ENCODE results near the gene DUSP23. TPM values are rescaled to one million over a fixed set of nuclear protein-coding genes. Genes with fewer than 3 reads are reported as not detected.
A peak's percentile ranks its signal among the peaks of the same experiment; 100 is the strongest.

Gene DUSP23
- total RNA-seq, 1 donor from 2014 or later, result 38.7 TPM

- Mint-ChIP-seq H3K36me3 (ENCODE audit: low read depth, unreplicated experiment) (no peaks in the 10 kb centered on the region), H3K4me3 (ENCODE audit: unreplicated experiment) (no peak within 1 kb of the TSS), H3K27me3 (ENCODE audit: unreplicated experiment) (peaks cover 16% of the 10 kb centered on the region), H3K27ac (ENCODE audit: unreplicated experiment) (peak within 1 kb of the TSS; percentile 21), H3K9me3 (ENCODE audit: unreplicated experiment) (no peaks in the 10 kb centered on the region), H3K4me1 (ENCODE audit: unreplicated experiment) (peaks cover 6% of the 10 kb centered on the region)
- no peak for DNase-seq (ENCODE audit: low spot score)
- TF ChIP-seq CTCF (IDR thresholded peaks at IDR 0.05; ENCODE audit: unreplicated experiment), result no peak
Observed at GRCh38 chr1:159826441-159827101, 45.8 kb downstream of the DUSP23 start, which contains the start of gene SLAMF8. Gene SLAMF8 (plus strand): TSS chr1:159826873. CDS start chr1:159826899, 26 bp downstream.

- Mint-ChIP-seq H3K36me3 (ENCODE audit: low read depth, unreplicated experiment) (no peaks in the 10 kb centered on the region), H3K4me3 (ENCODE audit: unreplicated experiment) (no peak overlapping the region)
Observed at GRCh38 chr1:159827102-159827490, 46.3 kb downstream of the DUSP23 start.

GRCh38 chr1:159827549-159827948, 46.8 kb downstream of the DUSP23 start:
- no peaks in the 10 kb centered on the region for H3K36me3 Mint-ChIP-seq (ENCODE audit: low read depth, unreplicated experiment)
- peaks cover 6% of the 10 kb centered on the region for H3K4me1 Mint-ChIP-seq (ENCODE audit: unreplicated experiment)
- peaks cover 13% of the 10 kb centered on the region for H3K27me3 Mint-ChIP-seq (ENCODE audit: unreplicated experiment)

More at GRCh38 chr1:159827102-159827490, 46.3 kb downstream of the DUSP23 start:
- Mint-ChIP-seq H3K27me3 (ENCODE audit: unreplicated experiment) (peaks cover 15% of the 10 kb centered on the region), H3K9me3 (ENCODE audit: unreplicated experiment) (no peaks in the 10 kb centered on the region), H3K4me1 (ENCODE audit: unreplicated experiment) (peaks cover 6% of the 10 kb centered on the region), H3K27ac (ENCODE audit: unreplicated experiment) (no peak overlapping the region)
- DNase-seq (ENCODE audit: low spot score), result no peak
- no peak for TF ChIP-seq CTCF (IDR thresholded peaks at IDR 0.05; ENCODE audit: unreplicated experiment)

DNA sequence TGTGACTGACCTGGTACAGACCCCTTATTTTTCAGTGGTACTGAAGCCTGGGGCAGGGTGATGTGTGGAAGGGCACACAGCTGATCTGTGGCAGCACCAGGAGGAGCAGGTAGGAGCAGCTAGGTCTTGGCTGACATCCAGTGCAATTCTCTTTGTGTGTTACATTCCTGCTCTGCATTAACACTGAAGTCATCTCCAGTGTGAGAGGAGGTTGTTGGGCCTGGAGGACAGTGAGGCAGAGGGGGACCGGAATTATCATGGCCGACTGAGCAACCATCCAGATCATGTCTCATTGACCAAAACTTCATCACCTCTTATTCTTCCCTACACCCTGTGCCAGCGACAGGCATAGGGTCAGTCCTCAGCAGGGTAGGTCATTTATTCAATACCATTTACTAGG, 47.4 kb downstream of the DUSP23 start:
- no peak for DNase-seq (ENCODE audit: low spot score)
- H3K27me3 Mint-ChIP-seq (ENCODE audit: unreplicated experiment), result peaks cover 13% of the 10 kb centered on the region
- no peak for TF ChIP-seq CTCF (IDR thresholded peaks at IDR 0.05; ENCODE audit: unreplicated experiment)
- no peak overlapping the region for H3K4me3 Mint-ChIP-seq (ENCODE audit: unreplicated experiment)
- H3K27ac Mint-ChIP-seq (ENCODE audit: unreplicated experiment), result no peak overlapping the region
- H3K9me3 Mint-ChIP-seq (ENCODE audit: unreplicated experiment), result no peaks in the 10 kb centered on the region
- peaks cover 6% of the 10 kb centered on the region for H3K4me1 Mint-ChIP-seq (ENCODE audit: unreplicated experiment)
- no peaks in the 10 kb centered on the region for H3K36me3 Mint-ChIP-seq (ENCODE audit: low read depth, unreplicated experiment)

More at GRCh38 chr1:159827549-159827948, 46.8 kb downstream of the DUSP23 start:
- no peak for TF ChIP-seq CTCF (IDR thresholded peaks at IDR 0.05; ENCODE audit: unreplicated experiment)
- Mint-ChIP-seq H3K4me3 (ENCODE audit: unreplicated experiment) (no peak overlapping the region), H3K9me3 (ENCODE audit: unreplicated experiment) (no peaks in the 10 kb centered on the region), H3K27ac (ENCODE audit: unreplicated experiment) (no peak overlapping the region)
- no peak for DNase-seq (ENCODE audit: low spot score)

DNA sequence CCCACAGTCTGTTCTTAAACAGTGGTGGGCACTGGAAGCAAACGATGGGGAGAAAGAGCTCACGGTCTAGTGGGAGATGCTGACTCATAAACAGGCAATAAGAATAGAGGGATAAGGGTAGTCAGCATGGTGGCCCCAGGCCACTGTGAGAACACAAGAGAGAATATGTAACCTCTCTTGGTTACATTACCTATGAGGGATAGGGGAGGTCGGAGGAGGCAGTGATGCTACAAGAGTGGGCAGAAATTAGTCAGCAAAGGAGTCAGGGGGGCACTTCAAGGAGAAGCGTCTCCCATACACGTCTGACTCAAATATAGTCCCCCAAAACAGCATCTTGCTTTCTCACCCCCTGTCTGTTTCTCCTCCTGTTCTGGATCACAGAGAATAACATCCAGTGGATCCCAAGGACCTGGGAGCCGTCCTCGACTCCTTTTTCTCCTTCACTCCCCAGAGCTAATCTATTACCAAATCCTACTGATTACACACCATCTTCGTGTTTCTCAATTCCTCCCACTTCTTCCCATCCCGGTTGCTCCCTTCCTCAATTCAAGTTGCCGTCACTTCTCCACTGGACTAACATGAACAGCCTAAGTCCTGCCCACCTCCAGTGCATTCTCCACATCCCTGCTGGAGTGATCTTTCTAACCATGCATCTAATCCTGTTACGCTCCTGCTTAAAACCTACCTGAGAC, 48.0 kb downstream of the DUSP23 start:
- H3K9me3 Mint-ChIP-seq (ENCODE audit: unreplicated experiment), result no peaks in the 10 kb centered on the region
- no peak for TF ChIP-seq CTCF (IDR thresholded peaks at IDR 0.05; ENCODE audit: unreplicated experiment)
- DNase-seq (ENCODE audit: low spot score), result no peak
- no peak overlapping the region for H3K4me3 Mint-ChIP-seq (ENCODE audit: unreplicated experiment)
- H3K27ac Mint-ChIP-seq (ENCODE audit: unreplicated experiment), result no peak overlapping the region
- H3K27me3 Mint-ChIP-seq (ENCODE audit: unreplicated experiment), result peaks cover 13% of the 10 kb centered on the region
- H3K36me3 Mint-ChIP-seq (ENCODE audit: low read depth, unreplicated experiment), result no peaks in the 10 kb centered on the region
- H3K4me1 Mint-ChIP-seq (ENCODE audit: unreplicated experiment), result peaks cover 6% of the 10 kb centered on the region
